CD4-positive, alpha-beta T cell treated with Interleukin-17A for 1 hour (primary cell): ENCODE results near the gene MRC1.

Source experiments
- DNase-seq: peaks from one replicate; pipeline ENCODE4 v3.0.0-alpha.2; 2020

The MRC1 gene

DNA sequence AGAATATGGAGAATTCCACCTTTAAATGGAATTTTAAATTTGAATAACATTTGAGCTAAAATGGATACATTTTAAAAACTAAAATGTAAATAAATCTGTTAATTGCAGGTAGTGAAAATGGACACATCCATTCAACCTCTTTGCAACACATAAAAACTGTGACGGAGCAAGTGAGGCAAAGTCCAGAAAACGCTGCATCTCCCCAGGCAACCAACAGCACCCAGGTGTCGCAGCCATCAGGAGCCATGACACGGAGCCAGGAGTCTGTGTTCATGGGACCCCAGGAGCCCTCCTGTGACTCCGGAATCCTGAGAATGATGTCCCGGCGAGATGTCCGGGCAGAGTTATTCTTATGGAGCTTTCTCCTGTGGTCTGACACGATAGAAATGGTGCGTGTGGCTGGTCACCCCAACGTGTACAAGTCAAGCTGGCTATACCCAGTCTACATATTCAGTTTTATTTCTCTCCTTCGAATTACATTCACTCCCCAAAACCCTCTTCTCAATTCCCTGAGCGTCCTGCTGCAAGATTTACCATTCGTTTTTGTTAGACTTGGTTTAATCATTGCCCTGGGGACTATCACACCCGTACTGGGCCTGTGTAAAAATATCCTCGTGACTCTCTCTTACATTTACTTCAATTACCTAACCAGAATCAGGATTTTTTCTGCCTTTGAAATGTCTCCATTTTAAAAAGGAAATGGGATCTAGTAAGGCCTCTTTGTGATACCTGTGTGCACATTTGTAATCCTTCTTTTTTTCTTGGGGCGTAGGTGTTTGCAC lies 13.1 kb upstream of the MRC1 start:
- DNase-seq: no peak

DNA sequence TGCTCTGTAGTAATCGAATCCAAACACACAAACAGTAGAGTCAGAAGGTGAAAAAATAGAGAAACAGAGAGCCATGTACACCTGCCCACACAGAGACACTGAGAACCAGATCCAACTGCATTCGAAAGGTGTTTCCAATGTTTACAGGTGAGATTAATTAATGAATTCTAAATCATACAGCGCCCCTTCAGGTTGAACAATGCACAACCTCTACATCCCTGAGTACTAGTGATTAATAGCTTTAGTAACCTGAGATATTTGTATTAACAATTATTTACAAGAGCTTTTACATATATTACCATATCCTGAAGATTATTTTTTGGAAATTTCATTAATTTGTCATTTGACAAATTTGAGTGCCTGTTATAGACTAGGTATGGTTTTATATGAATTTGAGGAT lies 7.6 kb upstream of the MRC1 start:
- no peak for DNase-seq

- DNase-seq: no peak
Measured at GRCh38 chr10:17802350-17802749, 6.8 kb upstream of the MRC1 start.

DNA sequence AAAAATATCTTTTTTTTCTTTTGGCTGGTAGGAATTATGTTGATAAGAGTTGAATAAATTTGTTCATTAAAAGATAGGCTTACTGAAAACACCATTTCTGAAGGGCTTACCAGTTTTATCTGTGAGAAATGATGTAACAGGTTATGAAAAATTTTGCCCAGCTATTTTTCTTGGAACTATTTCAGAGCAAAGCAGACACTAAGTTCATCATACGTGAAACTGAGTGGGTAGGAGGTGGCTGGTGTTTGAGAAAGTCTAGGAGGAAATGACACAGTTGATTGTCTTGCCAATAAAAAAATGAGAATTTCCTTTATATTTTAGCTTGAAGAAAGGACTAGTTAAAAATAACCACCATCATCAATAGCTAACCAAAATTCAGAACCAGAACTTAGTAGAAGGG lies 6.2 kb upstream of the MRC1 start:
- no peak for DNase-seq

- DNase-seq: no peak
Measured at GRCh38 chr10:17805330-17805729, 3.8 kb upstream of the MRC1 start.

DNA sequence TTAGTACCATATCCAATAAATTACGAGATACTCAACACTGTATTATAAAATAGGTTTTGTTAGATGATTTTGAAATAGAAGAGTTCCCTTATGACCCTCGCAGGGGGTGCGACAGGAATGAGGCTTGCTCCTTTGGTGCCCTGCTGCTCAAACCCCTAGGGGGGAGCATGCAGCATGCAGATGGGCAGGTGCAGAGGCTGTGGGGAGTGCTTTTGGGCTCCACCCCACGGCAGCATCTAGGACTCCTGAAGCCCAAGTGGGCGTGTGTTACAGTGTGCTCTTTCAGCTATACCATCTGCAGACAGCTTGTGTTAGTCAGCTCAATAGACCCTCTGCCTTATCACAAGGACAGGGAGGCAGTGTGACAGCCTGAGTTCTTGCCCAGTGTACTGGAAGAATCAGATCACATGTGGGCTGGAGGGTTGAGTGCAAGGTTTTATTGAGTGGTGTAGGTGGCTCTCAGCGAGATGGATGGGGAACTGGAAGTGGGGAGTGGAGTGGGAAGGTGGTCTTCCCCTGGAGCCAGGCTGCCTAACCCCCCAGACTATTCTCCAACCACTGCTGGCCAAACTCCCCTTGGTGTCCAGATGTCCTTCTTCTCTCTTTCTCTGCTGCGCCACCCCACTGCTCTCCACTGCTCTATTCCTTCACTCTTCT lies 3.1 kb upstream of the MRC1 start:
- peak; percentile 28 for DNase-seq

DNA sequence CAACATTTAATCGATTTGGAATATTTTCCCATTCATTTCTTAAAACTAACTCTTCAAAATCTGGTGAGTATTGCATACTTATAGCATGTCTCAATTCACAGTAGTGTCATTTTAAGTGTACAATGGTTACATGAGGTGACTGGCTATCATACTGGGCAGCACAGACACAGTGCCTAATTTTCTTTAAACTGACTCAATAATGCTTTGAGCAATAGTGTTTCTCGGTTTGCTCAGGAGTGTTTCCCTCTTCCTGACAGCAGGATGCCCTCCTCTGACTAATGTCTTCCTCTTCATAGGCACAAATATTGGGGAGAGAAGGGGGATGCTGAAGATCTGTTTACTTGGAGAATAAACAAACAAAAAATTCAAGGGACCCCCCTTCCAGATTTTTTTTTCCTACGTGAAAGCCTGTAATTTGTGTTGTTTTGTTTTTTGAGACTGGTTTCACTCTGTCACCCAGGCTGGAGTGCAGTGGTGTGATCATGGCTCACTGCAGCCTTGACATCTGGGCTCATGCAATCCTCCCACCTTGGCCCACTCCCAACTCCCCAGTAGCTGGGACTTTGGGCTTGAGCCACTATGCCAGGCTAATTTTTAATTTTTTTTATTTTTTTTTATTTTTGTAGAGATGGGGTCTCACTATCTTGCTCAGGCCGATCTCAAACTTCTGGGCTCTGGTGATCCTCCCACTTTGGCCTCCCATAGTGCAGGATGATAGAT lies 2.2 kb downstream of the MRC1 start:
- no peak for DNase-seq

DNA sequence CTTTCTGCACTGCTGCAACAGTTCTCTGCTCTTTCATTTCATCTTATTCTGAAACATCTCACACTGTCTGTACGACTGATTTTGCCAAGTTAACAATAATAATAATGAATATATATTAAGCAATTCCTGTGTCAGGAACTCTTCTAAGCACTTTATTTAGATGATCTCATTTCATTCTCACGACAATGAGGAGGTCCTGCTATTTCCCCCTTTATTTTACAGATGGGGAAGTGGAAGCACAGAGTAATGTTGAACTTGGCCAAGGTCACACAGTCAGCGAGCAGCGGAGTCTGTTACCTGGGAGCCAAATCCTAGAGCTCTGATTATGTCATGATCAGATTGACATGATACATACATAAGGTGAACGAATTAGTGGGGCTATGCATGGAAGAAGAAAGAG lies 5.8 kb downstream of the MRC1 start:
- DNase-seq: no peak

GRCh38 chr10:17816199-17816598 lies 7.1 kb downstream of the MRC1 start:
- no peak for DNase-seq

DNA sequence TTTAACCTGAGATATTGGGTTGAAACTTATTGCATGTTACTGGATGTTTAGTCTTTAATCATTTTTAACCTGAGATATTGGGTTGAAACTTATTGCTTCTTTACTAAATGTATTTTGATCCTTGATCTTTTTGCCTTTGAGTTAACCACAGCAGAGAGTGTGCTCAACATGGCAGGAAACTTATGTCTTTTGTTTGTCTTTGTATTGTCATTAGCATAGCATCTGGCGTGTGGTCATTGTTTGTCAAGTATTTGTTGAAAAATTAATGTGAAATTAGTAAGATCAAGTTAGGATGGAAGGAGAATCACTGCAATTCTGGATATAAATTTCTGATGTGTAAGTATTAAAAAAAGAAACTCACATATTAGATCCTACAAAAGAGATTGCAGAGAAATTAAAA lies 8.2 kb downstream of the MRC1 start:
- DNase-seq: no peak

DNA sequence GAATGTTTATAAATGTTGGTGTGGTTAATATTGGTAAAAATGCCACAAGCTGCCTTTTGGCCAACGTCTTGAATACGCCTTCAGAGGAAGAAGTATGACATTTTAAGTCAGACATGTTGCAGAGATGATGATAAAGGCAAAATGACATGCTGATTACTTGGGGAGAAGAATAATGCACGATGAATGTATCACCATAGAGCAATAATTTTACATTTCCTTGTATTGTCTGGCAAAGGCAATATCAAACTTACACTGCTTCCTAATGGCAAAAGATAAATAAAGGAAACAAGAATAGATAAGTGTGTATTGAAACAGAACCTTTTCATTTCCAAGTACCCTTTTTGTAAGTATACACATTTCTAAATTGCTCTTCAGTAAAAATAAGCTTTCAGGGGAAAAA lies 8.6 kb downstream of the MRC1 start:
- no peak for DNase-seq

GRCh38 chr10:17819836-17820235 lies 10.7 kb downstream of the MRC1 start:
- DNase-seq: no peak

GRCh38 chr10:17820943-17821342 lies 11.8 kb downstream of the MRC1 start:
- DNase-seq: no peak

GRCh38 chr10:17821893-17822292 lies 12.7 kb downstream of the MRC1 start:
- no peak for DNase-seq

GRCh38 chr10:17831341-17831740 lies 22.2 kb downstream of the MRC1 start:
- DNase-seq: peak; percentile 16

- no peak for DNase-seq
Measured at GRCh38 chr10:17831896-17832295, 22.7 kb downstream of the MRC1 start.

DNA sequence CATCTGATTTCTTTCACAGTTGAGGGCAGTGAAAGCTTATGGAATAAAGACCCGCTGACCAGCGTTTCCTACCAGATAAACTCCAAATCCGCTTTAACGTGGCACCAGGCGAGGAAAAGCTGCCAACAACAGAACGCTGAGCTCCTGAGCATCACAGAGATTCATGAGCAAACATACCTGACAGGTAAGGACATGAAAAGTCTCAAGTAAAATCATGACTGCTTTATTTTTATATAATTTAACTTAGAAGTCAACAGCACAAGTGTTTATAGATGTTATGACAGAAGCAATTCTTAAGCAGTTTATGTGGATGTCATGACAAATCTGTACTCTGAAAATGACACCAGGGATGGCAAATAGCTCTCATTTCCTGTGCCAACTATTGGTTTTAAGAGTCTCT lies 24.5 kb downstream of the MRC1 start:
- no peak for DNase-seq

- no peak for DNase-seq
Measured at GRCh38 chr10:17835688-17836087, 26.5 kb downstream of the MRC1 start.

GRCh38 chr10:17836942-17837341 lies 27.8 kb downstream of the MRC1 start:
- no peak for DNase-seq

- no peak for DNase-seq
Measured at GRCh38 chr10:17838080-17838648, 29.0 kb downstream of the MRC1 start.

GRCh38 chr10:17841050-17841449 lies 31.9 kb downstream of the MRC1 start:
- no peak for DNase-seq

DNA sequence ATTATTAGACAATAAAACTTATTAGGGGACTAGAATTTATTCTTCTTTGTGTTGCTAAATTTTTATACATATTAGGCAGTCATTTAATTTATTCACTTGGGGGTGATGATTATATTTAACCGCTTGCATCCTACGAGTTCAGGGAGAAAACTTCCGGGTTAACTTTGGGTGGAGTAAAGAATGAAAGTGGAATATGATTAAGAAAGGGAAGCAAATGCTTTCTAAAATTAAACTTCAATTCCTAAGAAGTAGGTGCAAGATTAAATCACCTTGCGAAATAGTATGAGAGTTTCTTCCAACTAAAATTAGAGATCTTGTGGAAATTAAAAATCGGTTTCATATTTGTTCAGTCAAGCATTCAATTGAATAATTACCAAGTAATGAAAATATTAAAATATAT lies 33.5 kb downstream of the MRC1 start:
- no peak for DNase-seq

- peak; percentile 28 for DNase-seq
Measured at GRCh38 chr10:17847585-17848296, 38.6 kb downstream of the MRC1 start.
